Upper lobe of left lung (tissue), 4 donors: Measurements from ENCODE around the gene MSL1.

Experiments
- CTCF ChIP-seq, 6 experiments: fragments of 450-650 bp in 4 of 6; fragments of 200-600 bp in 2 of 6; sonication (generic) in 2 of 6; IDR thresholded peaks; one replicate each; pipeline ENCODE4 v1.5.1; 2016 to 2019; ENCODE audit warnings: antibody characterized with exemption in 6 of 6
- EP300 ChIP-seq, 4 donors: sonication (generic); formaldehyde crosslinking; IDR thresholded peaks; one replicate each; pipeline ENCODE4 v1.5.1; 2017; ENCODE audit warnings: antibody characterized with exemption in 4 of 4, control low read depth in 2 of 4

DNA sequence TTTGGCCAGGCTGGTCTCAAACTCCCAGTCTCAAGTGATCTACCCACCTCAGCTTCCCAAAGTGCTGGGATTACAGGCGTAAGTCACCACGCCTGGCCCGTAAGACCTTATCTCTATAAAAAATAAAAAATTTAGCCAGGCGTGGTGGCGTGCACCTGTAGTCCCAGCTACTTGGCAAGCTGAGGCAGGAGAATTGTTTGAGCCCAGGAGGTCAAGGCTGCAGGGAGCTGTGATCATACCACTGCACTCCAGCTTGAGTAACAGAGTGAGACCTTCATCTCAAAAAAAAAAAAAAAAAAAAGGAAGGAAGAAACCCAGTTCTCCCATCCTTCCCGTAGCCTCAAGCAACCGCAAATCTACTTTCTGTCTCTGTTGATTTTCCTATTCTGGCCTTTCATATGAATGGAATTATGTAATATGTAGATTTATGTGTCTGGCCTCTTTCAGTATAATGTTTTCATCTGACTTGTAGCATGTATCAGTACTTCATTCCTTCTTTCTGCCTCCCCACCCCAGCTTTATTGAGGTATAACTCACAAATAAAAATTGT is 29.7 kb downstream of the MSL1 start:
- TF ChIP-seq CTCF (IDR thresholded peaks at IDR 0.05) (no peak), EP300 (IDR thresholded peaks at IDR 0.05) (no peak)
